Lower leg skin (tissue), 4 donors: ENCODE data around the gene ARHGAP27. TPM values are rescaled to one million over a fixed set of nuclear protein-coding genes. Genes with fewer than 3 reads are reported as not detected.

Experiments
- DNase-seq, 2 donors: peaks; one replicate each; pipeline ENCODE4 v3.0.0-alpha.2; 2019; ENCODE audit warnings: low spot score in 2 of 2
- H3K4me3 ChIP-seq: fragments of 200-600 bp; sonication (generic); 2 replicates; pipeline ENCODE4 v1.5.1; 2017; ENCODE audit warnings: mild to moderate bottlenecking, low read depth; ENCODE audit not compliant: poor library complexity, severe bottlenecking
- POLR2A ChIP-seq, 2 donors: fragments of 450-650 bp; IDR thresholded peaks; one replicate each; pipeline ENCODE4 v1.6.1; 2016 to 2017; ENCODE audit warnings: antibody characterized with exemption in 2 of 2, mild to moderate bottlenecking in 1 of 2, moderate library complexity in 1 of 2
- WGBS, 2 donors: methylation state at CpG; one replicate each; pipeline ENCODE4 v1.1.5; 2018; 5-methylcytosine and 5-hydroxymethylcytosine counted together
- intact Hi-C: fragments of 100-400 bp; cut with DNase I; formaldehyde crosslinking; loops from one replicate; pipeline ENCODE4 v1.15.0; 2023; ENCODE audit warnings: low total_unique reads
- total RNA-seq, 4 donors: library from RNA; depleted of rRNA; stranded (reverse); fragments of >200 nt; gene quantifications; one replicate each; pipeline ENCODE4 v1.1.0, GENCODE V29; 2016
- TF ChIP-seq, protein P1 (sequence below), 3 donors: fragments of 450-650 bp; IDR thresholded peaks; one replicate each; pipeline ENCODE4 v1.5.1; 2016; ENCODE audit warnings: antibody characterized with exemption in 3 of 3, mild to moderate bottlenecking in 3 of 3, moderate library complexity in 2 of 3

Gene ARHGAP27
- total RNA-seq, 4 donors from 2014 or later, result 58.5 to 84.4 (median 68.2) TPM

- 70 to 75% methylated on average over 6 of the region's 6 CpGs for WGBS, 2 donors
- no peak for DNase-seq
- intact Hi-C loops, result no loop called here
- no peak overlapping the region for H3K4me3 ChIP-seq
- TF ChIP-seq, protein P1, sequence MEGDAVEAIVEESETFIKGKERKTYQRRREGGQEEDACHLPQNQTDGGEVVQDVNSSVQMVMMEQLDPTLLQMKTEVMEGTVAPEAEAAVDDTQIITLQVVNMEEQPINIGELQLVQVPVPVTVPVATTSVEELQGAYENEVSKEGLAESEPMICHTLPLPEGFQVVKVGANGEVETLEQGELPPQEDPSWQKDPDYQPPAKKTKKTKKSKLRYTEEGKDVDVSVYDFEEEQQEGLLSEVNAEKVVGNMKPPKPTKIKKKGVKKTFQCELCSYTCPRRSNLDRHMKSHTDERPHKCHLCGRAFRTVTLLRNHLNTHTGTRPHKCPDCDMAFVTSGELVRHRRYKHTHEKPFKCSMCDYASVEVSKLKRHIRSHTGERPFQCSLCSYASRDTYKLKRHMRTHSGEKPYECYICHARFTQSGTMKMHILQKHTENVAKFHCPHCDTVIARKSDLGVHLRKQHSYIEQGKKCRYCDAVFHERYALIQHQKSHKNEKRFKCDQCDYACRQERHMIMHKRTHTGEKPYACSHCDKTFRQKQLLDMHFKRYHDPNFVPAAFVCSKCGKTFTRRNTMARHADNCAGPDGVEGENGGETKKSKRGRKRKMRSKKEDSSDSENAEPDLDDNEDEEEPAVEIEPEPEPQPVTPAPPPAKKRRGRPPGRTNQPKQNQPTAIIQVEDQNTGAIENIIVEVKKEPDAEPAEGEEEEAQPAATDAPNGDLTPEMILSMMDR (IDR thresholded peaks at IDR 0.05), result no peak
- no peak for TF ChIP-seq POLR2A (IDR thresholded peaks at IDR 0.05)
Observed at GRCh38 chr17:45374501-45374900, 58.2 kb downstream of the ARHGAP27 start.

GRCh38 chr17:45372325-45372869 lies 60.3 kb downstream of the ARHGAP27 start:
- peak in 1 of 2 donors; percentile 54 for DNase-seq
- TF ChIP-seq, protein P1 (IDR thresholded peaks at IDR 0.05), result no peak
- no peak for TF ChIP-seq POLR2A (IDR thresholded peaks at IDR 0.05)
- intact Hi-C loops, result no loop called here
- no peak overlapping the region for H3K4me3 ChIP-seq
- WGBS, 2 donors, result 70 to 73% methylated on average over 8 of the region's 8 CpGs

- TF ChIP-seq, protein P1 (IDR thresholded peaks at IDR 0.05), result no peak
- no peak for TF ChIP-seq POLR2A (IDR thresholded peaks at IDR 0.05)
- WGBS, 2 donors, result 13 to 14% methylated on average over 49 to 55 of the region's 55 CpGs
- intact Hi-C loops, result no loop called here
Observed at GRCh38 chr17:45371414-45372324, 61.0 kb downstream of the ARHGAP27 start.

DNA sequence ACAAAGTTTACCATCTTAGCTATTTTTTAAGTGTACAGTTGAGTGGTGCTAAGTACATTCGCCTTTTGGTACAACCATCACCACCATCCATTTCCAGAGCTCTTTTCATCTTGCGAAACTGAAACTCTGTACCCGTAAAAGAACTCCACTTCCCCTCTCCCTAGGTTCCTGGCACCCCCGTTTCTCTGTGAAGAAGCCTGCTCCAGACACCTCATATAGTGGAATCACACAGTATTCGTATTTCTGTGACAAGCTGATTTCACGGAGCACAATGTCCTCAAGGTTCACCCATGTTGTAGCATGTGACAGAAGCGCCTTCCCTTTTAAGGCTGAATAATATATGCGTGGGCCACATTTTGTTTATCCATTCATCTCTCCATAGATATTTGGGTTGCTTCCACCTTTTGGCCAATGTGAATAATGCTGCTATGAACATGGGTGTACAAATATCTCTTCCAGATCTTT lies 61.7 kb downstream of the ARHGAP27 start:
- 56 to 62% methylated on average over 8 of the region's 8 CpGs for WGBS, 2 donors
- TF ChIP-seq, protein P1 (IDR thresholded peaks at IDR 0.05), result no peak
- TF ChIP-seq POLR2A (IDR thresholded peaks at IDR 0.05), result no peak
- intact Hi-C loops, result no loop called here
- no peak overlapping the region for H3K4me3 ChIP-seq
- DNase-seq, result peak in 1 of 2 donors; percentile 50

More at GRCh38 chr17:45371414-45372324, 61.0 kb downstream of the ARHGAP27 start:
- H3K4me3 ChIP-seq, result no peak overlapping the region
- DNase-seq, result peak; percentile 75 to 96

GRCh38 chr17:45369421-45369820 lies 63.2 kb downstream of the ARHGAP27 start:
- 86 to 92% methylated on average over 1 of the region's 1 CpG for WGBS, 2 donors
- no peak overlapping the region for H3K4me3 ChIP-seq
- no peak for DNase-seq
- TF ChIP-seq, protein P1 (IDR thresholded peaks at IDR 0.05), result no peak
- TF ChIP-seq POLR2A (IDR thresholded peaks at IDR 0.05), result no peak
- intact Hi-C loops, result no loop called here
